Activated CD8-positive, alpha-beta memory T cell treated with anti-CD3 and anti-CD28 coated beads for 24 hours (primary cell): ENCODE results near the gene FAM177A1.
A peak's percentile ranks its signal among the peaks of the same experiment; 100 is the strongest.
"Not testable (repeated sequence)": the region's sequence is repeated elsewhere in the genome, so short reads cannot be mapped to it uniquely, and the experiment has no call there.

ENCODE experiments used
- DNase-seq: peaks from one replicate; pipeline ENCODE4 v3.0.0-alpha.2; 2020

Gene FAM177A1

DNA sequence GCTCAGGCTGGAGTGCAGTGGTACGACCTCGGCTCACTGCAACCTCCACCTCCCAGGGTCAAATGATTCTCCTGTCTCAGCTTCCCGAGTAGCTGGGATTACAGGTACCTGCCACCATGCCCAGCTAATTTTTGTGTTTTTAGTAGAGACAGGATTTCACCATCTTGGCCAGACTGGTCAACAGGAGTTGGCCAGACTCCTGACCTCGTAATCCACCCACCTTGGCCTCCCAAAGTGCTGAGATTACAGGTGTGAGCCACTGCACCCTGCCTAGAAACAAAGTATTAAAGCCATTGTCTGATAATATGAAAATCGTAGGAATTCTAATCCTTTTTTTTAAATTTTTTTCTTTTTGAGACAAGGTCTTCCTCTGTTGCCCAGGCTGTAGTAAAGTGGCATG, 19.7 kb downstream of the FAM177A1 start:
- DNase-seq, result not testable (repeated sequence)

GRCh38 chr14:35068238-35069012, 22.4 kb downstream of the FAM177A1 start:
- DNase-seq, result no peak

- no peak for DNase-seq
These were observed 26.2 kb downstream of the FAM177A1 start for GRCh38 chr14:35072226-35072625.

DNA sequence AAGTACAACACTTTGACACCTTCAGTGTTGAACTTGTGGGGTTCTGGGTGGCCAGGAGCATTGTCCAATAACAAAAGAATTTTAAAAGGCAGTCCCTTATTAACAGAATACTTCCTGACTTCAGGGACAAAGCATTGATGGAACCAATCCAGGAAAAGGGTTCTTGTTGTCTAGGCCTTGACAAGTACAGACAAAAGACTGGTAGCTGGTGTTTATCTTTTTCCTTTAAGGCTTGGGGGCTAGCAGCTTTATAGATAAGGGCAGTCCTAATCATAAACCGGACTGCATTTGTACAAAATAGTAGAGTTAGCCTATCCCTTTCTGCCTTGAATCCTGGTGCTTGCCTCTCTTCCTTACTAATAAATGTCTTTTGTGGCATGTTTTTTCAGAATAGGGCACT, 27.4 kb downstream of the FAM177A1 start:
- no peak for DNase-seq

GRCh38 chr14:35078082-35078481, 32.0 kb downstream of the FAM177A1 start:
- DNase-seq, result no peak

DNA sequence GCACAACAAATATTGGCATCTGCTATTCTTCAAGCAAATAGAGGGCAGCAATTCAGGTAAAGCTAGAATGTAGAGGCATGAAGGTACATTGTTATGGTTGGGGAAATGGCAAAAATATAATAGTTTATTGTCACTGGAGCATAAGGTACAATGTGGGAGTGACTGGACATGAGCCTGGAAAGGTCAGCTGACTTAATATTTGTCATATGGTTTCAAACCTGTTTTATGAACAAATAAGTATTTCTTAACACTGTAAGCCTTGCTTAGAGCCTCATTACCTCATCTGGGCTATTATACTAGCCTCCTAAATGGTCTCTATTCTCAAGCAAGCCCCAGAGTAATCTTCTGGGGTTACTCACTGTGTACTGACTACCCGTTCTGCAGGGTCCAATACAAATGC, 33.7 kb downstream of the FAM177A1 start:
- DNase-seq, result no peak

GRCh38 chr14:35083530-35084150, 37.6 kb downstream of the FAM177A1 start:
- no peak for DNase-seq

GRCh38 chr14:35085441-35085840, 39.4 kb downstream of the FAM177A1 start:
- no peak for DNase-seq

- no peak for DNase-seq
These were observed 42.4 kb downstream of the FAM177A1 start for GRCh38 chr14:35088514-35088913.

GRCh38 chr14:35094645-35095044, 48.6 kb downstream of the FAM177A1 start:
- DNase-seq, result not testable (repeated sequence)

- DNase-seq, result no peak
These were observed 61.8 kb downstream of the FAM177A1 start for GRCh38 chr14:35107866-35108265.

DNA sequence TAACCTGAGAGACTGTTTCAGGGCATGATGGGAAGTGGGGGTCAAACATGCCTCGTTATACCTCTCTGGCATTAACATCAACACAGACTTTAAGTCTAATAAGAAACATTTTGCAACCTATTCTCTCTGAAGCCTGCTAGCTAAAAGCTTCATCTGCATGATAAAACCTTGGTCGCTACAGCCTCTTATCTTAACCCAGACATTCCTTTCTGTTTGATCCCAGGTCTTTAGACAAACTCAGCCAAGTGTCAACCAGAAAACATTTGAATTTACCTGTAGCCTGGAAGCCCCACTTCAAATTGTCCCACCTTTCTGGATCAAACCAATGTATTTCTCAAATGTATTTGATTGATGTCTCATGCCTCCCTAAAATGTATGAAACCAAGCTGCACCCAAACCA, 66.6 kb downstream of the FAM177A1 start:
- DNase-seq, result no peak

GRCh38 chr14:35113308-35113950, 67.4 kb downstream of the FAM177A1 start:
- no peak for DNase-seq

- no peak for DNase-seq
These were observed 68.0 kb downstream of the FAM177A1 start for GRCh38 chr14:35114036-35114435.

- no peak for DNase-seq
These were observed 70.2 kb downstream of the FAM177A1 start for GRCh38 chr14:35116242-35116641.

DNA sequence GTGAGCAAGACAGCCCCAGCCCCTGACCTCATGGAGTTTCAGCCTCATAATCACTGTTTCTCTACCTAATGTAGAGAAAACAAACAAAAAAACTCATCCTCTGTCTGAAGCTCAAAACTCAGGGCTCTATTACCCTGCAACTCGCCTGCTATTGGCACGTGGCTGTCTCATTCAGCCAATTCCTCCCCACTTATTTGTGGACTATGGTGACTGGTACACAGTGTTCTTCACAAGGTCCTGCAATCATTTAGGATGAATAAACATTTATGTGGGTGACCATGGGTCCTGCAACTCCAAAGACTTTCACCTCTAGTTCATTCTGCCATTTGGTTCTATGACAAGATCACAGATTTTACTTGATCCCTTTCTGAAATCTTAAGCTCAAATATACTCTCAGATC, 71.0 kb downstream of the FAM177A1 start:
- DNase-seq, result no peak

DNA sequence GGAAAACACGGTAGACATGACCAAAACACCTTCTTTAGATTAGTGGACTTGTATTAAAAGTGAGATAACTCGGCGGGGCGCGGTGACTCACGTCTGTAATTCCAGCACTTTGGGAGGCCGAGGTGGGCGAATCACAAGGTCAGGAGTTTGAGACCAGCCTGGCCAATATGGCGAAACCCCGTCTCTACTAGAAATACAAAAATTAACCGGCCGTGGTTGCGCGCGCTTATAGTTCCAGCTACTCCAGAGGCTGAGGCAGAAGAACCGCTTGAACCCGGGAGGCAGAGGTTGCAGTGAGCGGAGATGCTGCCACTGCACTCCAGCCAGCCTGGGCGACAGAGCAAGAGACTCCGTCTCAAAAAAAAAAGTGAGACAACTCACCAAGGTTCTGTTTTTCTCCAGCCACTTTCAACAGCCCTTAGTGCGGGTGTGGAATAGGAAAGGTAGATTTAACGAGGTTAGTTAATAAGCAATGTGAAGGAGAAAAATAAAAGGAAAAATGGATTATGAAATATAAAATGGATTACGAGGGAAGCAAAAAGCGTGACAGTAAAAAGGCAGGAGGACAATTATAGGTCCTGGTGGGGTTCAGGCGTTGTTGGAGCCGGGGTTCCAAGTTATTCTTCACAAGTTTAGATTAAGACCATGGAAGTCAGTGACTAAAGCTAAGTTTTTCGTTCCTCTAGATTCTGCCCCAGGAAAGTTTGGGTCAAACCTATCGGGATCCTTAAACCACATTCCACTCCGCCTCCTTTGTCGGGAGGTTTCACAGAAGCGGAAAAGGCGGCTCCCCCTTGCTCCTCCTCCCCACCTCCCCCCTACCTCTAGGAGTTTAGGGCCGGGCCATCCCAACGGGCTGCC, 75.2 kb downstream of the FAM177A1 start:
- peak; percentile 54 for DNase-seq

DNA sequence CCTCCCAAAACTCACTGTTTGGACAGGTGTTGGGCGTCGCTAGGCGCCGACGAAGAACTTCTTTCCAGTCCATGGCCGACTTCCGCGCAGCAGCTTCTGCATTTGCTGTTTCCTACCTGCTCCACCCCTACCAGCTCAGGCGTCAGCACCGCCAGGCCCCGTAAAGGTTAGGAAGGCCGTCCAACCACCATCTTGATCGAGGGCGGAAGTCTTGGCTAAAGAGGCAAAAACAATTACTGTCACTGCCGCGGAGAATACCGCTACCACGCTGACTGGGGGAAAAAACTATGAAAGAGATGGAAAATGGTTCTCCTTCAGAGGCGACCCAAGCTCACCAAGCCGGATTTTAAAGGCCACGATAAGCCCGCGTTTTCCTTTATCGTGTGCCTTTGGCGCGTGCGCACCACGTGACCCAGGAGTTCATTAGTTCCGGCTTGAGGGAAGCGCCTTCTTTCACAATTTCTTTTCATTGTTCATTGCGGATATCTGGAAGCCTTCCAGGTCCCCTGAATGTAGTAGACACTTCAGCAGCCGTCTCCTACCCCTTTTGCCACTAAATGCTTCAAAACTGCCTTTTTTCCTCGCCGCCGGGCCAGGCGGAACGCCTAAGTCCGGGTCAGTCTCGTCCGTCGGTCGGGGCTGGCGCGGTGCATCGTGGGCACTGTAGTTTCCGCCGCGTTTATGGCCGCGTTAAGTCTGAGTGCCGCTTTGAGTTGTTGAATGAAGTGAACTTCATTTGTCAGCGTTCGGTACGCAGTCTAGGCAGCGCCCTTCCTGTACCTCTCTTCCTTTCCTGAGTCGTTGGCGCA, 76.0 kb downstream of the FAM177A1 start, which contains the start of the genes PPP2R3C and PRORP:
PPP2R3C (minus strand) TSS at position 104 of the 809 bp plus-strand sequence; CDS start at position 73, 31 bp downstream.
PRORP (plus strand) TSS at position 666 of the 809 bp plus-strand sequence. CDS start 694 bp downstream, outside the sequence.
- DNase-seq, result peak; percentile 95

DNA sequence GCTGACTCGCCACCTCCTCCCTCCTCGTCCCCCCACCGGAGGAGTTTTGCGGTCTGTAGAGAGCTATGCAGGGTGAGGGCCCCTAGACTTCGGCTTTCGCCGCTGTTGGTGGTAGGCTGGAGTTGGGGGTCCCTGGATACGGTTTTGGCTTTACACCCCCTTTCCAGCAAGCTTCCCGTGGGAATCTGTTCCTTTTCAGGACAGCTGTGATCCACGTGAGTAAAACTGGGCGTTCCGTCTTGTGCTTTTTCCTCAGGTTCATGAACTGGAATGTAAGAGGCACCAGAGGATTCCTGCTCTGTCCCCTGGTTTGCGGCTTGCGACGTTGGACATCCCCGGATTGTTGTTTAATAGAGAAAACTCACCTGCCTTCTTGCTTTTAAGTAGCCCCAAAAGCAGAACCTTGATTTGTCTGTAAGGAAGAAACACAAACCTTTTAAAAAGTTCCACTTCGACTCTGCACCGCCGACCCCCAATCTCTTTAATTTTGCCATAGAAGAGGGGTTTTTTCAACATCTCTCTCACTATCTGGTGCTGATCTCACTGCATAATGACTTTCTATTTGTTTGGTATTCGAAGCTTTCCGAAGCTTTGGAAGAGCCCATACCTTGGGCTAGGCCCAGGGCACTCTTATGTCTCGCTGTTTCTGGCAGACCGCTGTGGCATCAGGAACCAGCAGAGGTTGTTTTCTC, 76.8 kb downstream of the FAM177A1 start:
- peak; percentile 57 for DNase-seq

GRCh38 chr14:35123388-35123703, 77.3 kb downstream of the FAM177A1 start:
- DNase-seq, result no peak

GRCh38 chr14:35124127-35124526, 78.1 kb downstream of the FAM177A1 start:
- no peak for DNase-seq
